Measurements from ENCODE around the gene EIF2AK3. TPM values are rescaled to one million over a fixed set of nuclear protein-coding genes. Genes with fewer than 3 reads are reported as not detected.

EIF2AK3 gene
- polyA plus RNA-seq, 1 of the 3 experiments (the other 2 are of a cell fraction) = 2.2 TPM

- DNase-seq = no peak
- H3K79me2 ChIP-seq (ENCODE audit: insufficient read depth) = peaks cover 28% of the 10 kb centered on the region
- H4K20me1 ChIP-seq (ENCODE audit: insufficient read depth) = no peaks in the 10 kb centered on the region
- H3K9me3 ChIP-seq = no peaks in the 10 kb centered on the region
- peaks cover 26% of the 10 kb centered on the region in 2 experiments for H3K4me1 ChIP-seq (ENCODE audit: control insufficient read depth in 1 of 2, insufficient read depth in 2 of 2, low read depth in 1 of 2, low read length in 1 of 2)
- H3K9me2 ChIP-seq = no peaks in the 10 kb centered on the region
- CTCF ChIA-PET = interaction anchor here (1.0 to 2.2 kb wide), 4 partner anchors 8 to 74 kb away, joined by 3 to 13 read pairs (median 3); no protein-coding TSS in a partner anchor
- no peak overlapping the region for H2AFZ ChIP-seq (ENCODE audit: low read depth)
- POLR2A ChIA-PET = interaction anchor here (0.9 to 1.6 kb wide), 2 partner anchors 18 to 29 kb away, joined by 3 to 5 read pairs; no protein-coding TSS in a partner anchor
- TF ChIP-seq POLR2AphosphoS5 (IDR thresholded peaks at IDR 0.05; ENCODE audit: low read depth, low read length) (no peak), TCF12 (IDR thresholded peaks at IDR 0.05) (no peak)
- peak overlapping the region; percentile 86 to 89 for H3K27ac ChIP-seq (ENCODE audit: low read depth in 2 of 2, low read length in 1 of 2)
- H3F3A ChIP-seq (replicated peaks; ENCODE audit: insufficient read depth) = peaks cover 21% of the 10 kb centered on the region
- peaks cover 0 to 3% of the 10 kb centered on the region in 2 experiments for H3K36me3 ChIP-seq (replicated peaks in 1 of 2; ENCODE audit: control insufficient read depth in 1 of 2, insufficient read depth in 2 of 2, low read length in 1 of 2)
- 84% methylated on average over 2 of the region's 2 CpGs for WGBS (ENCODE audit: low lambda C conversion rate)
- peak overlapping the region; percentile 66; the same call in 1 of the 2 replicates for H3K4me2 ChIP-seq
- no peak overlapping the region for H3K4me3 ChIP-seq (ENCODE audit: low read depth in 2 of 2, low read length in 1 of 2)
- H3K9ac ChIP-seq = 0 out of 2 replicates have a peak overlapping the region, but pooled peaks have one; percentile 3
- H3K27me3 ChIP-seq (ENCODE audit: insufficient read depth) = no peaks in the 10 kb centered on the region
Observed at GRCh38 chr2:88599527-88599926, 27.7 kb downstream of the EIF2AK3 start.

DNA sequence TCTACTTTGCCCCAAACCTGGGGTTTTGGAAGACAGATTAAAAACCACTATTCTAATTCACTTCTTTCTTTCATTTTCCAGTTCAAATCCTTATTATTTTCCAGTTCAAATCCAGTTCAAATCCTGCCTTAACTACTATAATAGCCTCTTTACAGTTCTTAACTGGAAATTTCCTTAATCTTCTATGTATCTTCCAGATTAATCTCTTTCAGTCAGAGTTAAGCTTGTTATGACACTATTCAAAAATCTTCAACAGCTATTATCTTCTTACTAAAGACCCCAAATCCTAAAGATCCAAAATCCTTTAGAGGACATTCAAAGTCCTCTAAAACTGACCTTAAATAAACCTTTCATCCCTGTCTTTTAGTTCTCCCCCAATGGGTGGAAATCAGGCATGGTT, 30.1 kb downstream of the EIF2AK3 start:
- Histone ChIP-seq H3K4me1 (ENCODE audit: control insufficient read depth in 1 of 2, insufficient read depth in 2 of 2, low read depth in 1 of 2, low read length in 1 of 2) (peaks cover 18 to 21% of the 10 kb centered on the region in 2 experiments), H3K27ac (ENCODE audit: low read depth in 2 of 2, low read length in 1 of 2) (no peak overlapping the region), H3K4me2 (no peak overlapping the region), H3K79me2 (ENCODE audit: insufficient read depth) (peaks cover 23% of the 10 kb centered on the region), H3F3A (replicated peaks; ENCODE audit: insufficient read depth) (peaks cover 21% of the 10 kb centered on the region), H3K27me3 (ENCODE audit: insufficient read depth) (no peaks in the 10 kb centered on the region), H2AFZ (ENCODE audit: low read depth) (no peak overlapping the region), H3K9me3 (no peaks in the 10 kb centered on the region), H3K9ac (no peak overlapping the region), H3K36me3 (replicated peaks in 1 of 2; ENCODE audit: control insufficient read depth in 1 of 2, insufficient read depth in 2 of 2, low read length in 1 of 2) (peaks cover 5 to 11% of the 10 kb centered on the region in 2 experiments), H4K20me1 (ENCODE audit: insufficient read depth) (no peaks in the 10 kb centered on the region), H3K4me3 (ENCODE audit: low read depth in 2 of 2, low read length in 1 of 2) (no peak overlapping the region), H3K9me2 (no peaks in the 10 kb centered on the region)
- POLR2A ChIA-PET = no interaction called here
- CTCF ChIA-PET = interaction anchor here (15.5 kb wide), 1 partner anchor 73 kb away, joined by 308 read pairs; no protein-coding TSS in a partner anchor
- TF ChIP-seq TEAD4 (IDR thresholded peaks at IDR 0.05; ENCODE audit: borderline replicate concordance, insufficient read depth) = no peak
- TF ChIP-seq FOXJ3 (CRISPR knock-in tag; IDR thresholded peaks at IDR 0.05) = no peak
- no peak for TF ChIP-seq SIN3A (IDR thresholded peaks at IDR 0.05; ENCODE audit: borderline replicate concordance, low read depth, low read length)
- TF ChIP-seq, protein P1, sequence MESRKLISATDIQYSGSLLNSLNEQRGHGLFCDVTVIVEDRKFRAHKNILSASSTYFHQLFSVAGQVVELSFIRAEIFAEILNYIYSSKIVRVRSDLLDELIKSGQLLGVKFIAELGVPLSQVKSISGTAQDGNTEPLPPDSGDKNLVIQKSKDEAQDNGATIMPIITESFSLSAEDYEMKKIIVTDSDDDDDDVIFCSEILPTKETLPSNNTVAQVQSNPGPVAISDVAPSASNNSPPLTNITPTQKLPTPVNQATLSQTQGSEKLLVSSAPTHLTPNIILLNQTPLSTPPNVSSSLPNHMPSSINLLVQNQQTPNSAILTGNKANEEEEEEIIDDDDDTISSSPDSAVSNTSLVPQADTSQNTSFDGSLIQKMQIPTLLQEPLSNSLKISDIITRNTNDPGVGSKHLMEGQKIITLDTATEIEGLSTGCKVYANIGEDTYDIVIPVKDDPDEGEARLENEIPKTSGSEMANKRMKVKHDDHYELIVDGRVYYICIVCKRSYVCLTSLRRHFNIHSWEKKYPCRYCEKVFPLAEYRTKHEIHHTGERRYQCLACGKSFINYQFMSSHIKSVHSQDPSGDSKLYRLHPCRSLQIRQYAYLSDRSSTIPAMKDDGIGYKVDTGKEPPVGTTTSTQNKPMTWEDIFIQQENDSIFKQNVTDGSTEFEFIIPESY (IDR thresholded peaks at IDR 0.05; ENCODE audit: borderline replicate concordance, low read depth) = no peak
- TF ChIP-seq TCF12 (IDR thresholded peaks at IDR 0.05) = no peak
- DNase-seq = no peak

GRCh38 chr2:88596141-88596830, 31.0 kb downstream of the EIF2AK3 start:
- WGBS (ENCODE audit: low lambda C conversion rate) = 89% methylated on average over 8 of the region's 8 CpGs
- Histone ChIP-seq H3K36me3 (replicated peaks in 1 of 2; ENCODE audit: control insufficient read depth in 1 of 2, insufficient read depth in 2 of 2, low read length in 1 of 2) (peaks cover 11% of the 10 kb centered on the region in 2 experiments), H3K4me2 (no peak overlapping the region), H3K9ac (no peak overlapping the region), H3K9me3 (no peaks in the 10 kb centered on the region), H3K27me3 (ENCODE audit: insufficient read depth) (no peaks in the 10 kb centered on the region), H3K4me3 (ENCODE audit: low read depth in 2 of 2, low read length in 1 of 2) (no peak overlapping the region), H2AFZ (ENCODE audit: low read depth) (no peak overlapping the region), H4K20me1 (ENCODE audit: insufficient read depth) (no peaks in the 10 kb centered on the region), H3K9me2 (no peaks in the 10 kb centered on the region), H3F3A (replicated peaks; ENCODE audit: insufficient read depth) (peaks cover 24% of the 10 kb centered on the region), H3K4me1 (ENCODE audit: control insufficient read depth in 1 of 2, insufficient read depth in 2 of 2, low read depth in 1 of 2, low read length in 1 of 2) (peaks cover 14 to 17% of the 10 kb centered on the region in 2 experiments), H3K79me2 (ENCODE audit: insufficient read depth) (peaks cover 14% of the 10 kb centered on the region), H3K27ac (ENCODE audit: low read depth in 2 of 2, low read length in 1 of 2) (no peak overlapping the region)
- ChIA-PET CTCF (interaction anchor here (0.7 to 15.5 kb wide), 2 partner anchors 11 to 74 kb away, joined by 3 to 308 read pairs; no protein-coding TSS in a partner anchor), POLR2A (no interaction called here)
- DNase-seq = no peak
- TF ChIP-seq JUND (IDR thresholded peaks at IDR 0.05) = no peak
- TF ChIP-seq RAD21 (IDR thresholded peaks at IDR 0.05; ENCODE audit: low read length) = no peak
- no peak for TF ChIP-seq SMC3 (IDR thresholded peaks at IDR 0.05; ENCODE audit: low read depth, low read length)
- no peak for TF ChIP-seq CTCF (IDR thresholded peaks at IDR 0.05)
- no peak for TF ChIP-seq SIN3A (IDR thresholded peaks at IDR 0.05; ENCODE audit: borderline replicate concordance, low read depth, low read length)
- no peak for TF ChIP-seq USF2 (IDR thresholded peaks at IDR 0.05; ENCODE audit: borderline replicate concordance, low read depth, low read length)
- no peak for TF ChIP-seq MXI1 (IDR thresholded peaks at IDR 0.05; ENCODE audit: low read depth, low read length)
- TF ChIP-seq, protein P2, sequence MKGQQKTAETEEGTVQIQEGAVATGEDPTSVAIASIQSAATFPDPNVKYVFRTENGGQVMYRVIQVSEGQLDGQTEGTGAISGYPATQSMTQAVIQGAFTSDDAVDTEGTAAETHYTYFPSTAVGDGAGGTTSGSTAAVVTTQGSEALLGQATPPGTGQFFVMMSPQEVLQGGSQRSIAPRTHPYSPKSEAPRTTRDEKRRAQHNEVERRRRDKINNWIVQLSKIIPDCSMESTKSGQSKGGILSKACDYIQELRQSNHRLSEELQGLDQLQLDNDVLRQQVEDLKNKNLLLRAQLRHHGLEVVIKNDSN (IDR thresholded peaks at IDR 0.05; ENCODE audit: borderline replicate concordance, low read depth) = no peak
- TF ChIP-seq FOSL2 (IDR thresholded peaks at IDR 0.05; ENCODE audit: borderline replicate concordance, low read depth) = no peak
